Smooth muscle cell (in vitro differentiated cells): Measurements from ENCODE around the gene MREG. TPM values are rescaled to one million over a fixed set of nuclear protein-coding genes. Genes with fewer than 3 reads are reported as not detected.
A peak's percentile ranks its signal among the peaks of the same experiment; 100 is the strongest.

Experiments
- DNase-seq: peaks from one replicate; lab custom pipeline; 2025; ENCODE audit not compliant: unreplicated experiment; lab: John Stamatoyannopoulos, UW
- H2AFZ ChIP-seq: fragments of 200-600 bp; sonication (generic); 2 replicates; pipeline ENCODE4 v1.6.0; 2016; ENCODE audit warnings: antibody characterized with exemption, low read depth, mild to moderate bottlenecking
- H3F3A ChIP-seq: fragments of 200-600 bp; sonication (generic); 2 replicates; pipeline ENCODE4 v1.6.0; 2017; ENCODE audit warnings: antibody characterized with exemption, low read depth
- H3K27ac ChIP-seq: fragments of 200-600 bp; sonication (generic); 2 replicates; pipeline ENCODE4 v1.5.1; 2016; ENCODE audit warnings: low read depth, mild to moderate bottlenecking
- H3K27me3 ChIP-seq: fragments of 200-600 bp; sonication (generic); 2 replicates; pipeline ENCODE4 v1.6.1; 2016; ENCODE audit warnings: low read depth, mild to moderate bottlenecking
- H3K36me3 ChIP-seq: fragments of 200-600 bp; sonication (generic); 2 replicates; pipeline ENCODE4 v1.5.1; 2016; ENCODE audit warnings: low read depth
- H3K4me1 ChIP-seq: fragments of 200-600 bp; sonication (generic); 2 replicates; pipeline ENCODE4 v1.5.1; 2016; ENCODE audit warnings: low read depth
- H3K4me2 ChIP-seq: fragments of 200-600 bp; sonication (generic); 2 replicates; pipeline ENCODE4 v1.6.0; 2016; ENCODE audit warnings: mild to moderate bottlenecking
- H3K4me3 ChIP-seq: fragments of 200-600 bp; sonication (generic); 2 replicates; pipeline ENCODE4 v1.5.1; 2016; ENCODE audit warnings: mild to moderate bottlenecking
- H3K79me2 ChIP-seq: fragments of 200-600 bp; sonication (generic); 2 replicates; pipeline ENCODE4 v1.6.0; 2016; ENCODE audit warnings: low read depth, mild to moderate bottlenecking
- H3K9ac ChIP-seq: fragments of 200-600 bp; sonication (generic); 2 replicates; pipeline ENCODE4 v1.6.0; 2016; ENCODE audit warnings: low read depth
- H3K9me3 ChIP-seq: fragments of 200-600 bp; sonication (generic); replicated peaks from 2 replicates; pipeline ENCODE4 v1.5.1; 2016; ENCODE audit warnings: low read depth
- H4K20me1 ChIP-seq: fragments of 200-600 bp; sonication (generic); 2 replicates; pipeline ENCODE4 v1.6.0; 2016; ENCODE audit warnings: low read depth
- CTCF ChIP-seq: fragments of 200-600 bp; sonication (generic); IDR thresholded peaks from 2 replicates; pipeline ENCODE4 v1.5.1; 2017; ENCODE audit warnings: borderline replicate concordance, mild to moderate bottlenecking, antibody characterized with exemption; ENCODE audit not compliant: insufficient read depth, poor library complexity, severe bottlenecking
- WGBS: methylation state at CpG from one replicate; pipeline ENCODE4 v1.1.7; 2016; ENCODE audit warnings: low lambda C conversion rate; 5-methylcytosine and 5-hydroxymethylcytosine counted together
- polyA plus RNA-seq: library from polyadenylated mRNA; unstranded; fragments of >200 nt; fragmentation: Nextera tagmentation; extraction: Ambion mirVana; gene quantifications from 2 replicates; pipeline ENCODE4 v1.2.1, GENCODE V29; 2016
- total RNA-seq: library from RNA; depleted of rRNA; stranded (reverse); fragments of >200 nt; gene quantifications from 2 replicates; pipeline ENCODE4 v1.2.3, GENCODE V29; 2014

MREG gene
- total and polyA plus RNA-seq, 2 experiments from 2014 or later, result 2.3 to 5.5 TPM

GRCh38 chr2:215920244-215921100, 92.9 kb downstream of the MREG start:
- peak; percentile 94 for TF ChIP-seq CTCF
- Histone ChIP-seq H3K4me1 (peaks cover 10% of the 10 kb centered on the region), H3K4me3 (no peak overlapping the region), H3K79me2 (no peaks in the 10 kb centered on the region), H3K4me2 (peak overlapping the region; percentile 47), H3K27ac (peak overlapping the region; percentile 91), H2AFZ (peak overlapping the region; percentile 17), H3F3A (peaks cover 24% of the 10 kb centered on the region), H3K9me3 (no peaks in the 10 kb centered on the region), H3K36me3 (no peaks in the 10 kb centered on the region), H3K9ac (peak overlapping the region; percentile 10), H4K20me1 (no peaks in the 10 kb centered on the region), H3K27me3 (no peaks in the 10 kb centered on the region)
- no peak for DNase-seq
- 9% methylated on average over 8 of the region's 8 CpGs for WGBS

GRCh38 chr2:215919624-215920243, 93.6 kb downstream of the MREG start:
- H3K9ac ChIP-seq, result no peak overlapping the region
- no peaks in the 10 kb centered on the region for H4K20me1 ChIP-seq
- peak overlapping the region; percentile 91 for H3K27ac ChIP-seq
- peaks cover 24% of the 10 kb centered on the region for H3F3A ChIP-seq
- peaks cover 10% of the 10 kb centered on the region for H3K4me1 ChIP-seq
- no peaks in the 10 kb centered on the region for H3K27me3 ChIP-seq
- no peaks in the 10 kb centered on the region for H3K79me2 ChIP-seq
- H3K4me3 ChIP-seq, result no peak overlapping the region
- WGBS, result 53% methylated on average over 8 of the region's 8 CpGs
- H3K36me3 ChIP-seq, result no peaks in the 10 kb centered on the region
- DNase-seq, result no peak
- no peak overlapping the region for H2AFZ ChIP-seq
- no peaks in the 10 kb centered on the region for H3K9me3 ChIP-seq
- TF ChIP-seq CTCF, result no peak
- H3K4me2 ChIP-seq, result peak overlapping the region; percentile 47

GRCh38 chr2:215918901-215919599, 94.3 kb downstream of the MREG start:
- no peak for TF ChIP-seq CTCF
- no peak overlapping the region for H2AFZ ChIP-seq

More at GRCh38 chr2:215918901-215919599, 94.3 kb downstream of the MREG start:
- no peak for DNase-seq
- peak overlapping the region; percentile 91 for H3K27ac ChIP-seq
- no peaks in the 10 kb centered on the region for H3K27me3 ChIP-seq
- WGBS, result 26% methylated on average over 3 of the region's 3 CpGs
- H3K9me3 ChIP-seq, result no peaks in the 10 kb centered on the region
- peak overlapping the region; percentile 47 for H3K4me2 ChIP-seq
- H3K36me3 ChIP-seq, result no peaks in the 10 kb centered on the region
- no peaks in the 10 kb centered on the region for H3K79me2 ChIP-seq
- H3K9ac ChIP-seq, result peak overlapping the region; percentile 6
- peaks cover 24% of the 10 kb centered on the region for H3F3A ChIP-seq
- H4K20me1 ChIP-seq, result no peaks in the 10 kb centered on the region
- no peak overlapping the region for H3K4me3 ChIP-seq
- H3K4me1 ChIP-seq, result peaks cover 10% of the 10 kb centered on the region
